ENCODE results near the gene FAM210B.

DNA sequence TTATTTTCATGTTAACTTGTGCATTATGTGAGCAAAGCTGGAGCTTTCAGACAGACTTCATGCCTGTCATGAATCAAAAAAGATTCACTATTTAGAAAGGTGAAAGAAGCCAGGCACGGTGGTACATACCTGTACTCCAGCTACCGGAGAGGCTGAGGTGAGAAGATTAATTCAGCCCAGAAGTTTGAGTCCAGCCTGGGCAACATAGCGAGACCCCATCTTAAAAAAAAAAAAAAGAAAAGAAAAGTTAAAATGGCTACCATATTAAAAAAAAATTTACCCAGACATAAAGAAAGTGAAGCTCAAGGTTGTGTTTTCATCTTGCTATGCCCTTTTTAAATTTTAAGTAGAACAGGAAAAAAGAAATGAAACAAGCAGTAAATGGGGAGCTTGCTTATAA lies 54.2 kb downstream of the FAM210B start:
- TF ChIP-seq, protein P1, sequence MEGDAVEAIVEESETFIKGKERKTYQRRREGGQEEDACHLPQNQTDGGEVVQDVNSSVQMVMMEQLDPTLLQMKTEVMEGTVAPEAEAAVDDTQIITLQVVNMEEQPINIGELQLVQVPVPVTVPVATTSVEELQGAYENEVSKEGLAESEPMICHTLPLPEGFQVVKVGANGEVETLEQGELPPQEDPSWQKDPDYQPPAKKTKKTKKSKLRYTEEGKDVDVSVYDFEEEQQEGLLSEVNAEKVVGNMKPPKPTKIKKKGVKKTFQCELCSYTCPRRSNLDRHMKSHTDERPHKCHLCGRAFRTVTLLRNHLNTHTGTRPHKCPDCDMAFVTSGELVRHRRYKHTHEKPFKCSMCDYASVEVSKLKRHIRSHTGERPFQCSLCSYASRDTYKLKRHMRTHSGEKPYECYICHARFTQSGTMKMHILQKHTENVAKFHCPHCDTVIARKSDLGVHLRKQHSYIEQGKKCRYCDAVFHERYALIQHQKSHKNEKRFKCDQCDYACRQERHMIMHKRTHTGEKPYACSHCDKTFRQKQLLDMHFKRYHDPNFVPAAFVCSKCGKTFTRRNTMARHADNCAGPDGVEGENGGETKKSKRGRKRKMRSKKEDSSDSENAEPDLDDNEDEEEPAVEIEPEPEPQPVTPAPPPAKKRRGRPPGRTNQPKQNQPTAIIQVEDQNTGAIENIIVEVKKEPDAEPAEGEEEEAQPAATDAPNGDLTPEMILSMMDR (IDR thresholded peaks at IDR 0.05): no peak
- TF ChIP-seq EP300 (IDR thresholded peaks at IDR 0.05): no peak

Measured in ovary (tissue), 3 donors.